Jurkat, Clone E6-1 (cell line): ENCODE measurements around the gene CARNS1.

Experiments used
- DNase-seq: peaks from one replicate; pipeline ENCODE4 v3.0.0-alpha.2; 2011; ENCODE audit warnings: low read depth, low spot score
- H3K4me3 ChIP-seq: 2 replicates; pipeline ENCODE4 v1.5.1; 2011; ENCODE audit warnings: mild to moderate bottlenecking, low read length, control low read depth, moderate library complexity

The CARNS1 gene

GRCh38 chr11:67375320-67376055 is 40.0 kb upstream of the CARNS1 start:
- H3K4me3 ChIP-seq: no peak overlapping the region
- DNase-seq: no peak

DNA sequence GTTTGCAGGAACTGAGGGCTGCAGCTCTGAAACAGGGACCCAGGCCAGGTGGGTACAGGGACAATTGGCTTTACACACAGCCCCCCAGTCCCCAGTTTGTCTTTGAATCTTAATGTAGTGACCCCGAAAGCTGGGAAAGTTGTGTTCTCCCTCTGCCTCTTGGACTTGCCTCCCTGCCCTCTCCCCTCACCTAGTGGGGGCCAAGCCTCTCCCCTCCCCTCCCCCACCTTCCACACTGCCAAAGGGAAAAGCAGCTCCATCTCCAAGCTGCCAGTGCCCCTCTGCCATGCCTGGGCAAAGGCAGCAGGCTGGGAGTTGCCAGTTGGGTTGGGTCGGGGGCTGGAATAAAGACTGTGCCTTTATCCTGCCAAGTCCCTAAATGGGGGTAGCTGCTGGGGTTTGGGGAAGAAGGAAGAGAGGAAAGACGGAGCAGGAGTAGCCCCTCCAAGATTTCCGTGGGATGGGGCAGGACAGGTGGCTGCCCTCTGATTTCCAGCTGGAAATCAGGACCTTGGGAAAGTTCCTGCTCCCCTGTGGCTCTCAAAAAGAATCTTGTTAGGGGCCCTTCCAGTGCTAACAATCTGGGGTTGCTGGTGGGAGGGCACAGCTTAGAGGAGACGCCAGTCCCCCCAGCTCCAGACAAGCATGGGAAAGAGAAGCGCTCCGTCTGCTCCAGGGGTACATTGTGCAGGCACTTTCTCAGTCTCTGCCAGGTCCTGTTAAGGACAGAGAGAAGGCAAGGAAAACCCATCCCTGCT is 39.2 kb upstream of the CARNS1 start:
- H3K4me3 ChIP-seq: no peak overlapping the region
- DNase-seq: no peak

GRCh38 chr11:67376873-67377808 is 38.3 kb upstream of the CARNS1 start:
- H3K4me3 ChIP-seq: no peak overlapping the region
- no peak for DNase-seq

- no peak overlapping the region for H3K4me3 ChIP-seq
These were observed 36.9 kb upstream of the CARNS1 start for GRCh38 chr11:67378544-67378943.

DNA sequence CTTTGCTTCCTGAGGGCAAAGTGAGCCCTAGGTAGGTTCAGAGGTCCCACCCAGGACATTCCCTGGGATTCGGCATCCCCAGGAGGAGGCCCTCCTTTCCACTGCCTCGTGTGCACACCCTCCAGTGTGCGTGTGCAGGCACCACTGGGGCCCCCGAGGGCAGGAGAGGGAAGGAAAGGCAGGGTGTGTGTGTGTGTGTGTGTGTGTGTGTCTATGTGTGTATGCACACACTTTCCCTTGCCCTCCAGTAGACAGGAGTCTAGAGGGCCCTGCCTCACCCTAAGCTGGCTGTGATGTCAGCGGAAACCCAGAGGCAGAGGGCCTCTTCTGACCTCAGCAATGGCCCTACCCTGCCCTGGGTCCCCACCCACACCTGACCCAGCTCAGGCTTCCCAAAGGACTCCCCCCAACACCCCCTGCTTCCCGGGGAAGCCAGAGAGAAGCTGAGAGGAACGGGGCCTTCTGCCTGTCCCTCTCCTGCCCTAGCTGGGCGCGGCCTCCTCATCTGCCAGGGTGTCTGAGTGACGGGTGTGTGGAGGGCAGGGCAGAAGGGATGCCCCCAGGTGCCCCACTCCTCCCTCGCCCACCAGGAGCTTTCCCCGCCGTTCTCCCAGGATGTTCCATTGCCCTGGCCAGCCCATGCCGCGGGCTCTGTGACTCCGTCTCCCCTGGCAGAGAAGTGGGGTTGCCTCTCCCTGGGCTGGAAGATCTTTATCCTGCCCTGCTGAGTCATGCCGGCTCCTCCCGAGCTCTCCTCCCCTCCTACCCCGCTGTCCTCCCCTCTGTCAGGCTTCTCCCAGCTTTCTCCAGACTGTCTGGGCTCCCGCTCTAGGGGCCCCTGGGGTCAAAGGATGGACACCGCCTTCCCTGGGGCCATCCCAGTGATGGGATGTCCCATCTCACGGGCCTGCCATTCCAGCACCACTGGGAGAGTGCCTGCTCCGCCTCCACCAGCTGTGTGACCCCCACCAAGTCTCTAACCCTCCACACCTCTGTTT is 36.1 kb upstream of the CARNS1 start:
- H3K4me3 ChIP-seq: no peak overlapping the region
- DNase-seq: no peak

More at GRCh38 chr11:67378544-67378943, 36.9 kb upstream of the CARNS1 start:
- DNase-seq: no peak

- H3K4me3 ChIP-seq: no peak overlapping the region
- DNase-seq: no peak
These were observed 34.1 kb upstream of the CARNS1 start for GRCh38 chr11:67381244-67381972.

GRCh38 chr11:67382276-67383136 is 33.0 kb upstream of the CARNS1 start:
- H3K4me3 ChIP-seq: no peak overlapping the region
- peak; percentile 64 for DNase-seq

- DNase-seq: no peak
- H3K4me3 ChIP-seq: no peak overlapping the region
These were observed 30.6 kb upstream of the CARNS1 start for GRCh38 chr11:67384851-67385366.

DNA sequence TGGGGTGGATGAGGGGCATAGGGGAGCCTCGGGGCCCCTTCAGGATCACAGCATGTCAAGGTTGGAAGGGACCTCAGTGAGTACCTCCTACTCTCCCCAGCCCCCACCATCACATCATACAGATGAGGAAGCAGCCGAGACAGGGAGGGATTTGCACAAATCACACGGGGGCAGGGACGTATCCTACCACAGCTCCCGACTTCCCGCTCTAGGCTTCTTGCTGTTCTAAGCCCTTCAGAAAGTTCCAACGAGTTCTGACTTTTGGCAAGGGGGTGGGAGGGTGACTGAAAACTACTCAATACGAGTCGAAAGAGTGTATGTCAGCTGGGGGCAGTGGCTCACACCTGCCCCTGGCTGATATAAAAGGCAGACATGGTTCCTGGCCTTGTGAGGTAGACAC is 28.4 kb upstream of the CARNS1 start:
- DNase-seq: no peak
- no peak overlapping the region for H3K4me3 ChIP-seq

- no peak overlapping the region for H3K4me3 ChIP-seq
- no peak for DNase-seq
These were observed 28.0 kb upstream of the CARNS1 start for GRCh38 chr11:67387518-67387917.

GRCh38 chr11:67389477-67389876 is 26.0 kb upstream of the CARNS1 start:
- DNase-seq: no peak

GRCh38 chr11:67390947-67391303 is 24.6 kb upstream of the CARNS1 start:
- peak overlapping the region; percentile 89 for H3K4me3 ChIP-seq
- no peak for DNase-seq

More at GRCh38 chr11:67389477-67389876, 26.0 kb upstream of the CARNS1 start:
- no peak overlapping the region for H3K4me3 ChIP-seq

DNA sequence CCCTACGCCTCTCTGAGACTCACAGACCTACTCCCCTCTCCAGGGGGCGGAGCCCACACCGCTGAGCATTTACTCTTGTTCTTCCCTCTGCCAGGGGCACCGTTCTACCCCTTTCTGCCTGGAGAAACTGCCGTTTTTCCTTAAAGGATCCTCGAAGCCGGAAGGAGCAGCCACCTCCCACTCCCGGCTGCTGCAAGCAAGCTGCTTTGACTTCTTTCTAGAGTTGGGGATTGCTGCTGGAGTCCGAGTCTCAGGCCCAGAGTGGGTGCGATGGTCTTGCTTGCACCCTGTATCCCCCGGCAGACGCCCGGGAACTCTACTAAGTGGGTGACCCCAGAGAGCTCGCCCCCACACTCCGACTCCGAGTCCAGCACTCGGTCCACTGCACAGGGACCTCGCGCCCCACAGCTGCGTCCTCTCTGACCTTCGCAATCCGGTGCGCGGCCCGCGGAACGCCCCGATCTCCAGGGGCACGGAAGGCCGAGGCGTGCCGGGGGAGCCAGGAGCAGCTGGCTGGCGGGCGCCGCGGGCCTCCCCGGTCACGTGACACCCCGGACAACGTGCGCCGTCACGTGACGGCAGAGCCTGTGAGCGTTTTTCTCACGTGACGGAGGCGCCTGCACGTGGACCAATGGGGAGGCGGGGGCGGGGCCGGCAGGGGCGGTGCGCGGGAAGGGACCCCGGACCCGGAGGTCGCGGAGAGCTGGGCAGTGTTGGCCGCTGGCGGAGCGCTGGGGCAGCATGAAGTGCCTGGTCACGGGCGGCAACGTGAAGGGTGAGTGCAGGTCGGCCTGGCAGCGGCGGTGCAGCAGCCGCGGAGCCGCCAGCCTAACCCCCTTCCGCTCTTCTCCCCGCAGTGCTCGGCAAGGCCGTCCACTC is 23.9 kb upstream of the CARNS1 start, which contains the start of gene RAD9A:
Gene RAD9A, plus strand, starts transcription at position 683 of the 879 bp plus-strand sequence. Its CDS starts 59 bp downstream, at position 742.
- peak; percentile 89 for DNase-seq
- H3K4me3 ChIP-seq: peak within 1 kb of the TSS; percentile 89

DNA sequence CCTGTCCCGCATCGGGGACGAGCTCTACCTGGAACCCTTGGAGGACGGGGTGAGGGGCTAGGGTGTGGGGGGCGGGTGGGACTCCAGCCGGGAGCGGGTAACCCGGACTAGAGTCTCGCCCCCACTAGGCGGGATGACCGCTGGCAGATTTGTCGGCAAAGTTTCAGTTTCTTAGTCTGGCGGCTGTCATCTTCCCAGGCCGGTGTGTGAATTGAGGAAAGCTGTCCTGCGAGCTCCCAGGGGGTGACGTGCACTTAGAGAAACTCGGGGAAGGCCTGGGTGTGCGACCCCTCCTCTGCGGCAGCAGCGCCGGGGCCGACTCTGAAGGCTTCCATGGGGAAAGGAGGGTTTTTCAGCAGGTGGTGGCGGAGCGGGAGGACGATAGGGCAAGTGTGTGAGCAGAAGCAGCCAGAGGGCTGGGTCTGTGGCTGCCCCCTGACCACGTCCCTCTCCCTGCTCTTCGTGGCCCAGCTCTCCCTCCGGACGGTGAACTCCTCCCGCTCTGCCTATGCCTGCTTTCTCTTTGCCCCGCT is 23.2 kb upstream of the CARNS1 start:
- DNase-seq: no peak
- H3K4me3 ChIP-seq: peak overlapping the region; percentile 89

GRCh38 chr11:67393437-67393836 is 22.0 kb upstream of the CARNS1 start:
- H3K4me3 ChIP-seq: no peak overlapping the region
- DNase-seq: no peak
